NB4 (cell line): ENCODE results near the gene TTYH1.

ENCODE experiments used
- POLR2A ChIP-seq: IDR thresholded peaks from 2 replicates; pipeline ENCODE4 v1.6.1; 2011; ENCODE audit warnings: mild to moderate bottlenecking; ENCODE audit not compliant: insufficient read length; ENCODE audit errors: extremely low read depth
- TF ChIP-seq, protein P1 (sequence below): IDR thresholded peaks from one replicate; pipeline ENCODE4 v1.5.1; 2012; ENCODE audit warnings: low read depth, low read length

- TF ChIP-seq POLR2A: no peak
- TF ChIP-seq, protein P1, sequence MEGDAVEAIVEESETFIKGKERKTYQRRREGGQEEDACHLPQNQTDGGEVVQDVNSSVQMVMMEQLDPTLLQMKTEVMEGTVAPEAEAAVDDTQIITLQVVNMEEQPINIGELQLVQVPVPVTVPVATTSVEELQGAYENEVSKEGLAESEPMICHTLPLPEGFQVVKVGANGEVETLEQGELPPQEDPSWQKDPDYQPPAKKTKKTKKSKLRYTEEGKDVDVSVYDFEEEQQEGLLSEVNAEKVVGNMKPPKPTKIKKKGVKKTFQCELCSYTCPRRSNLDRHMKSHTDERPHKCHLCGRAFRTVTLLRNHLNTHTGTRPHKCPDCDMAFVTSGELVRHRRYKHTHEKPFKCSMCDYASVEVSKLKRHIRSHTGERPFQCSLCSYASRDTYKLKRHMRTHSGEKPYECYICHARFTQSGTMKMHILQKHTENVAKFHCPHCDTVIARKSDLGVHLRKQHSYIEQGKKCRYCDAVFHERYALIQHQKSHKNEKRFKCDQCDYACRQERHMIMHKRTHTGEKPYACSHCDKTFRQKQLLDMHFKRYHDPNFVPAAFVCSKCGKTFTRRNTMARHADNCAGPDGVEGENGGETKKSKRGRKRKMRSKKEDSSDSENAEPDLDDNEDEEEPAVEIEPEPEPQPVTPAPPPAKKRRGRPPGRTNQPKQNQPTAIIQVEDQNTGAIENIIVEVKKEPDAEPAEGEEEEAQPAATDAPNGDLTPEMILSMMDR: no peak
Measured at GRCh38 chr19:54456423-54457373, 41.4 kb downstream of the TTYH1 start.
